Measurements from ENCODE around the gene DAPK1. TPM values are rescaled to one million over a fixed set of nuclear protein-coding genes. Genes with fewer than 3 reads are reported as not detected.
A peak's percentile ranks its signal among the peaks of the same experiment; 100 is the strongest.

DAPK1 gene
- total and polyA plus RNA-seq, 2 donors (not counting 3 experiments of a cell fraction or from before 2014, with no cell fraction given): 58.9 to 119 TPM

DNA sequence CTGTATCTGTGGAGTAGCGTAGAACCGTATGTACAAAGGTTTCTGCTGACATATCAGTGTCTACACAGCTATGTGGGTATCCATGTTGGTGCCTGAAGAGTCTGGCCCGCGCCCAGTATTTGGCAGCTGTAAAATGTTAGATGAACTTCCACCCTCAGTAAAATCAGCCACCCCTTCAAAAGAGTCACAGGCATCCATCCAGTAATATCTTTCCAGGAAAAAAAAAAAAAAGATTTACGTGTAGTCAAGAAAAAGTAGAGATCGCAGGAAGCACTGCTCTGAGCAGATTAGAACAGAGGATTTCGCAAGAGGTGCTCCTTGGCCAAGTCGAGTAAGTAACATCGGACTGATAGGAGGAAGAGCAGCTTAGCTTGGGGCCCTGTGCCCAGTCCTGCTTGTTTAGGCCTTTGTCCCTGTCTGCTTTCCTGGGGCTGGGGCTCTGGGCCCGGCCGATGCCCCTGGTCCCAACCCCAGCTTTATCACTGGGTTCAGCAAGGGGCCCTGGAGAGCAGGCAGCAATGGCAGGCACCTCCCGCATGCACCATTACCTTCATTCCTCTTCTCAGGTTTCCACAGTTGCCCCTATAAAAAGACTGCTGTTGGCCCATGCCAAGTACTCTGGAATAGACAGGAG, 21.2 kb downstream of the DAPK1 start:
- no TSS peak for BruUV-seq (replicated peaks)
- Histone ChIP-seq H3K9me3 (replicated peaks; ENCODE audit: control insufficient read depth, insufficient read depth, low read length) (no peaks in the 10 kb centered on the region), H3K4me1 (ENCODE audit: control insufficient read depth, extremely low read depth, insufficient read depth, low read length) (peaks cover 41% of the 10 kb centered on the region), H3K4me2 (ENCODE audit: insufficient read depth, low read length) (no peak overlapping the region), H3K9me1 (replicated peaks; ENCODE audit: control insufficient read depth, extremely low read depth, insufficient read depth, low read length) (no peaks in the 10 kb centered on the region), H3K27ac (ENCODE audit: insufficient read depth, low read depth, low read length) (no peak overlapping the region), H3K4me3 (replicated peaks in 1 of 3; ENCODE audit: insufficient read depth in 1 of 3, low read depth in 1 of 3, low read length in 3 of 3) (no peak overlapping the region), H3K27me3 (ENCODE audit: control insufficient read depth in 2 of 2, insufficient read depth in 2 of 2, low read length in 2 of 2) (no peaks in the 10 kb centered on the region), H4K20me1 (replicated peaks; ENCODE audit: control insufficient read depth, extremely low read depth, insufficient read depth, low read length) (no peaks in the 10 kb centered on the region), H3K9ac (replicated peaks; ENCODE audit: extremely low read depth, insufficient read depth, low read length) (no peak overlapping the region), H3K36me3 (ENCODE audit: control insufficient read depth in 2 of 2, extremely low read depth in 1 of 2, insufficient read depth in 2 of 2, low read length in 2 of 2) (peaks cover 0 to 2% of the 10 kb centered on the region in 2 experiments), H3K79me2 (ENCODE audit: control insufficient read depth, insufficient read depth, low read length) (peaks cover 16% of the 10 kb centered on the region), H2AFZ (ENCODE audit: low read depth, low read length) (no peak overlapping the region)
- dilution Hi-C loops (cut with MboI; ENCODE audit: extremely low pct_ligation_motif_present, low sequenced_read_pairs): no loop called here
- TF ChIP-seq EZH2 (IDR thresholded peaks at IDR 0.05; ENCODE audit: borderline replicate concordance, low read depth, low read length, severe bottlenecking) (no peak), JUN (IDR thresholded peaks at IDR 0.05; ENCODE audit: borderline replicate concordance, insufficient read depth, insufficient read length, low read depth) (no peak), POLR2A (IDR thresholded peaks at IDR 0.05; ENCODE audit: low read depth, low read length) (no peak), FOS (IDR thresholded peaks at IDR 0.05; ENCODE audit: borderline replicate concordance, insufficient read depth, low read length) (no peak), POLR2AphosphoS5 (IDR thresholded peaks at IDR 0.05; ENCODE audit: insufficient read depth, low read depth, low read length) (no peak), MYC (IDR thresholded peaks at IDR 0.05; ENCODE audit: low read depth, low read length) (no peak), GATA2 (IDR thresholded peaks at IDR 0.05; ENCODE audit: insufficient read depth, insufficient read length, low read depth, low read length) (no peak)
- TF ChIP-seq, protein P1, sequence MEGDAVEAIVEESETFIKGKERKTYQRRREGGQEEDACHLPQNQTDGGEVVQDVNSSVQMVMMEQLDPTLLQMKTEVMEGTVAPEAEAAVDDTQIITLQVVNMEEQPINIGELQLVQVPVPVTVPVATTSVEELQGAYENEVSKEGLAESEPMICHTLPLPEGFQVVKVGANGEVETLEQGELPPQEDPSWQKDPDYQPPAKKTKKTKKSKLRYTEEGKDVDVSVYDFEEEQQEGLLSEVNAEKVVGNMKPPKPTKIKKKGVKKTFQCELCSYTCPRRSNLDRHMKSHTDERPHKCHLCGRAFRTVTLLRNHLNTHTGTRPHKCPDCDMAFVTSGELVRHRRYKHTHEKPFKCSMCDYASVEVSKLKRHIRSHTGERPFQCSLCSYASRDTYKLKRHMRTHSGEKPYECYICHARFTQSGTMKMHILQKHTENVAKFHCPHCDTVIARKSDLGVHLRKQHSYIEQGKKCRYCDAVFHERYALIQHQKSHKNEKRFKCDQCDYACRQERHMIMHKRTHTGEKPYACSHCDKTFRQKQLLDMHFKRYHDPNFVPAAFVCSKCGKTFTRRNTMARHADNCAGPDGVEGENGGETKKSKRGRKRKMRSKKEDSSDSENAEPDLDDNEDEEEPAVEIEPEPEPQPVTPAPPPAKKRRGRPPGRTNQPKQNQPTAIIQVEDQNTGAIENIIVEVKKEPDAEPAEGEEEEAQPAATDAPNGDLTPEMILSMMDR (IDR thresholded peaks at IDR 0.05; ENCODE audit: extremely low read depth in 1 of 2, insufficient read depth in 1 of 2, low read depth in 1 of 2, low read length in 2 of 2): no peak
- TF ChIP-seq, protein P2, sequence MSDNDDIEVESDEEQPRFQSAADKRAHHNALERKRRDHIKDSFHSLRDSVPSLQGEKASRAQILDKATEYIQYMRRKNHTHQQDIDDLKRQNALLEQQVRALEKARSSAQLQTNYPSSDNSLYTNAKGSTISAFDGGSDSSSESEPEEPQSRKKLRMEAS (IDR thresholded peaks at IDR 0.05; ENCODE audit: insufficient read depth, insufficient read length): no peak
- DNase-seq (ENCODE audit: low read depth, low spot score) (peak; percentile 94), FAIRE-seq (peak; percentile 38)
- CTCF ChIA-PET: interaction anchor here (0.6 to 0.8 kb wide), 2 partner anchors 19 to 26 kb away, joined by 3 read pairs; no protein-coding TSS in a partner anchor
- POLR2A ChIA-PET: interaction anchor here (0.7 kb wide), 1 partner anchor 69 kb away, joined by 6 read pairs; no protein-coding TSS in a partner anchor
- intact Hi-C loops (cut with micrococcal nuclease): loop anchor here (5.0 kb wide), 1 partner anchor 1172 kb away; no protein-coding TSS in a partner anchor
